ENCODE measurements around the gene PDZD8.
"Not testable (repeated sequence)": the region's sequence is repeated elsewhere in the genome, so short reads cannot be mapped to it uniquely, and the experiment has no call there.

The PDZD8 gene

GRCh38 chr10:117249493-117250093, 125.6 kb downstream of the PDZD8 start:
- DNase-seq = no peak

GRCh38 chr10:117248750-117249465, 126.3 kb downstream of the PDZD8 start:
- no peak for DNase-seq

DNA sequence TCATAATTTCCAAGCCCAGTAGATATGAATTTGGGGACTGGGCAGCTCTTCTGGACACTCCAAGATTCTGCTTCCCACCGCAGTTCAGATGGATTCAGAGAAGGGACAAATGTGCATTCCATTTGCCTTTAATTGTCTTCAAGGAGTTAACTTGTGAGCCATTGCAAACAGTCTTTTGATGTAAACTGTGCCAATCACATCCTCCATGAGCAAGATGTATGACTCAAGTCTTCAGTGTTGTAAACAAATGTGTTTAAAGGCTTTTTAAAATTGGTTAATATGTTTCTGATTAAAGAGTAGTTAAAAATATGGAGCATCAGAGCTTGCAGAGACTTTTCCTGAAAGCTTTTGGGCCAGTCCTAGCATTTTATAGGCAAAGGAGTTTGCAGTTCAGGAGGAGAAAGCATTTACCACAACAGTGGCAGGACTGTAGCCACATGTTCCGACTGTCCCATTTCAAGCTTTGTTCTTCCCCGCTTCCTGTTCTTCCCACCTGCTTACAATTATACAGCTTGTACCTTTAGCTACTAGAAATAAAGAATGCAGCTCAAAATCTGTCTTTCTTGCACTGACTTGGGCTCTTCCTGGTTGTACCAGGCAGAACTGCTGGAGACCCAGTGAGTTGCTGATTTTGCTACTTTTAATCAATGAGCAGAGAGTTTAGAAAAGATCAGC, 128.1 kb downstream of the PDZD8 start:
- no peak for DNase-seq

DNA sequence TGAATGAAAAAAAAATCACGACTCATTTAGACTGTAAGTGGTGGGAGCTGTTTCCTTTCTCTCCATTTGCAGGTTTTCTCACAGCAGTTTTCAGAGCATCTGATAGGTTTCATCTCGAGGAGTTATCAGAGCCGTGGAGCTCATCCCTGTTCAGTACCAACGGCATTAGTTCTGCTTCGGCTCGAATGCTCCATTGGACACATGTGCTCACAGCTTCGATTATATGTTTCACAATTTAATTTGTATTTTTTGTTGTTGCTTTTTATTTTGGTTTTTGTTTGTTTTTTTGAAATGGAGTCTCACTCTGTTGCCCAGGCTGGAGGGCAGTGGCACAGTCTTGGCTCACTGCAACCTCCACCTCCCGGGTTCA, 132.8 kb downstream of the PDZD8 start:
- DNase-seq = no peak

DNA sequence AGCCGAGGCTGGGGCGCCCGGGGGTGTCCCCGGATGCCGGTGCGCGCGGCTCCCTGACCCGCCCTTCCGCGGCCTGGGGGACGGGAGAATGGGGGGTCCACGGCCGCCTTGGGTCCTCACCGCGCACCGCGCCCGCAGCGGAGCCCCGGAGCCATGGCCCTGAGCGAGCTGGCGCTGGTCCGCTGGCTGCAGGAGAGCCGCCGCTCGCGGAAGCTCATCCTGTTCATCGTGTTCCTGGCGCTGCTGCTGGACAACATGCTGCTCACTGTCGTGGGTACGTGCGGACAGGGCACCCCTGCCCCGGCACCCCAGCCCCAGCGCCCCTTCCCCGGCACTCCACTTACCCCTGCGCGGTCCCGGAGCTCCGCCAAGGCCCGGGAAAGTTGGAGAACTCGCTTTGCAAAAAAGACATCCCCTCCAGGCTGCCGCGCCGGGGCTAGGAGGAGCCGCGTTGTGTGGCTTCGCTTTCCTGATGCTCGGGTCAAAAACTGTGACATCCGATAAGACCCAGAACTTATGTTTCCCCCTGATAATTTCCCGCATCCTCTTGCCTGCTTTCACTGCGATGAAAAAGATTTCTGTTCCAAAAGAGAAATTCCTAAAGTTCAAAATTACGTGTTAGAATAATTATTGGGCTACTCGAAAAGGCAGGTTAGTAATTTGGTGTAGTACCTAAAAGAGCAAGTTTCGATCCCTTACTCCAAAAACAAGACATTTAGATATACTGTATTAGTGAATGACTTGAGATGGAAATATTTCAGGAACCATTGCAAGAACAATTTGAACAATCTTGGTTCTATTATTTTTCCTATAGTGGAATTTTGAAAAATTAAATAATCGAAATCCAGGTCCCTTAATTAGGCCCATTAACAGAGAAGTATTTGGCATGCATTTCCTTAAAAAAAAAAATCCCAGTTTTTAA, 133.4 kb downstream of the PDZD8 start:
- DNase-seq = no peak

DNA sequence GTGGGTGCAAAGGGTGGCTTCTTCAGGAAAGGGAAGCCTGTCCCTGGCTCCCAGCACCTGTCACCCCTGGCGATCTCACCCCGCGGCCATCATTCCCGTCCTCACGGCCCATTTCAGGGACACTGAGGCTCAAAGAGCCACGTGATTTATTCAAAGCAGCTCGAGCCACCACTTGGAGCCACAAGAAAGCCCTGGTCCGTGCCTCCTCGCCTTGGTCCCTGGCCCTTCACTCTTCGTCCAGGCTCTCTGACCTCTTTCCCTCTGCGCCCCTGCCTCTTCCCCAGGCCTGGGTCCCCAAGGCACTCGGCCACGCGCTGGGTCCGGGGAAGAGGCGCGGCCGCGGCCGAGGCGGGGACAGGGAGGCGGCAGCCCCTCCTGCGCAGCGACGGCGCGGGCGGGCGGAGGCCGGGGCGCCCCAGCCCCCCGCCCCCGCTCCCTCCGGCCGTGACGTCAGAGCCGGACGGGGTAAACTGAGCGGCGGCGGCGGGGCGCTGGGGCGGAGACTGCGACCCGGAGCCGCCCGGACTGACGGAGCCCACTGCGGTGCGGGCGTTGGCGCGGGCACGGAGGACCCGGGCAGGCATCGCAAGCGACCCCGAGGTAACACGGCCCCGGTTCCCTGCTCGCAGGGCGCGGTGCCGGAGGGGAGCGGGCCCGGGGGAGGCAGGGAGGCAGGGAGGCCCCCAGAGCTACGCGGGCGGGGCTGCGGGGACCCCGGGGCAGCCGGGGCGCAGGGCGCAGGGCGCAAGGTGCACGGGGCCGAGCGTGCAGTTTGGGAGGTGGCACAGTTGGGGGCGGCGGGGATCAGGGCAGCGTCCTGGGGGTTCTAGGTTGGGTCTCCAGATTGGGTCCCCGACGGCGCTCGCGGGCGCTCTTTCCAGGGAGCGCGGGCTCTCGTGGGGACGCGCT, 134.4 kb downstream of the PDZD8 start, which contains the start of gene SLC18A2:
Gene SLC18A2, plus strand, starts transcription at position 494 of the 909 bp plus-strand sequence. CDS start 580 bp downstream, outside the sequence.
- no peak for DNase-seq

- DNase-seq = no peak
These were observed 135.3 kb downstream of the PDZD8 start for GRCh38 chr10:117239721-117240620.

DNA sequence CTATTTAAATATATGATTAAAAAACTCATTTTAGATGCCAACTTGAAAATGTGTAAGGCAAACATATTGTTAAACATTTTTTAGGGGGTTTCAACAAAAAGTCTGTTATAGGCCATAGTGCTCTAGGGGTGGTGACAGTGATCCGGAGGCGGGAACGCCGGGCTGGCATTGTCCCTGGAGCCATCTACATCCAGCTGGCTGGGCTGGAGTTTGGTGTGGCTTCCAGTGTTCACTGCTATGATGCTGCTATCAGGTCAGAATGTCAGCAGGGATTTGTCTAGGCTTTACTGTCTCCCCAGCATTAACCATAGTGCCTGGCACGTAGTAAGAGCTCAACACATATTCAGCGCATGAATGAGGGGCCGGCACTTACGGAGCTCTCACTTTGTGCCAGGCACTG, 136.2 kb downstream of the PDZD8 start:
- no peak for DNase-seq

- DNase-seq = no peak
These were observed 137.7 kb downstream of the PDZD8 start for GRCh38 chr10:117237401-117237991.

DNA sequence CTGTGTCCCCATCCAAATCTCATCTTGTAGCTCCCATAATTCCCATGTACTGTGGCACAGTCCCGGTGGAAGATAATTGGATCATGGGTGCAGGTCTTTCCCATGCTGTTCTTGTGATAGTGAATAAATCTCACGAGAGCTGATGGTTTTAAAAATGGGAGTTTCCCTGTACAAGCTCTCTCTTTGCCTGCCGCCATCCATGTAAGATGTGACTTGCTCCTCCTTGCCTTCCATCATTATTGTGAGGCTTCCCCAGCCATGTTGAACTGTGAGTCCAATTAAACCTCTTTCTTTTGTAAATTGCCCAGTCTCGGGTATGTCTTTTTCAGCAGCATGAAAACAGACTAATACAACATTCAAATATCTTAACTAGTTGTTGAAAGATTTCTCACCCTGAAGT, 145.1 kb downstream of the PDZD8 start:
- DNase-seq = not testable (repeated sequence)

DNA sequence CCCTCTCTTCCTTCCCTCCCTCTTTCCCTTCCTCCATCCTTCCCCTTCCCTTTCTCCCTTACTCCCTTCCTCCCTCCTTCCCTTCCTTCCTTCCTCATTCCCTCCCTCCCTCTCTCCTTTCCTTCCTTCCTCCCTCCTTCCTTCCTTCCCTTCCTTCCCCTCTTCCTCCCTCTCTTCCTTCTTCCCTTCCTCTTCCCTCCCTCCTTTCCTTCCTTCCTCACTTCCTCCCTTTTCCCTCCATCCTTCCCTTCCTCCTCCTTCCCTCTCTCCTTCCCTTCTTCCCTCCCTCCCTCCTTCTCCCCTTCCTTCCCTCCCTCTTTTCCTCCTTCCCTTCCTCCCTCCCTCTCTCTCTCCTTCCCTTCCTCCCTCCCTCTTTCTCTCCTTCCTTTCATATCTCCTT, 147.0 kb downstream of the PDZD8 start:
- DNase-seq = no peak
